ENCODE data around the gene CPPED1.

DNA sequence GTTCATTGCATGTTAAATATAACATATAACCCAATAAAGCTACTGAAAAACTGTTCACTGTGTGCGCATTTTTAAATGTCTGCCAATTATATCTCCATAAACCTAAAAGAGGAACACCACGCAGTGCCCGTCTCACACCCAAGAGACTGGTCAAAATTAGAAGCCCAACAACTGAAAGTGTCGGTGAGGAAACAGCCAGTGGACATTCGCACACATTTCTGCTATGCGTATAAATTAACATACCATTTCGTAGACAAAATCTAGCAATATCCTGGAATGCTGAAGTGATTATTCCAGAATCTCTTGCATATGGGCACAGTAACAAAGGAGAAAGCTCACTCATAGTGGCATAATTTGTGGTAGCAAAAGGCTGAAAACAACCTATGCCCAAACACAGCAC, 55.9 kb downstream of the CPPED1 start:
- TF ChIP-seq, protein P1, sequence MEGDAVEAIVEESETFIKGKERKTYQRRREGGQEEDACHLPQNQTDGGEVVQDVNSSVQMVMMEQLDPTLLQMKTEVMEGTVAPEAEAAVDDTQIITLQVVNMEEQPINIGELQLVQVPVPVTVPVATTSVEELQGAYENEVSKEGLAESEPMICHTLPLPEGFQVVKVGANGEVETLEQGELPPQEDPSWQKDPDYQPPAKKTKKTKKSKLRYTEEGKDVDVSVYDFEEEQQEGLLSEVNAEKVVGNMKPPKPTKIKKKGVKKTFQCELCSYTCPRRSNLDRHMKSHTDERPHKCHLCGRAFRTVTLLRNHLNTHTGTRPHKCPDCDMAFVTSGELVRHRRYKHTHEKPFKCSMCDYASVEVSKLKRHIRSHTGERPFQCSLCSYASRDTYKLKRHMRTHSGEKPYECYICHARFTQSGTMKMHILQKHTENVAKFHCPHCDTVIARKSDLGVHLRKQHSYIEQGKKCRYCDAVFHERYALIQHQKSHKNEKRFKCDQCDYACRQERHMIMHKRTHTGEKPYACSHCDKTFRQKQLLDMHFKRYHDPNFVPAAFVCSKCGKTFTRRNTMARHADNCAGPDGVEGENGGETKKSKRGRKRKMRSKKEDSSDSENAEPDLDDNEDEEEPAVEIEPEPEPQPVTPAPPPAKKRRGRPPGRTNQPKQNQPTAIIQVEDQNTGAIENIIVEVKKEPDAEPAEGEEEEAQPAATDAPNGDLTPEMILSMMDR (conservative IDR thresholded peaks at IDR 0.05; ENCODE audit: low read depth in 2 of 2): no peak
- TF ChIP-seq EZH2 (IDR thresholded peaks at IDR 0.05; ENCODE audit: low read depth, unreplicated experiment) (no peak), POLR2AphosphoS5 (IDR thresholded peaks at IDR 0.05; ENCODE audit: low read depth) (no peak), EZH2phosphoT487 (IDR thresholded peaks at IDR 0.05; ENCODE audit: unreplicated experiment) (no peak), JUNB (IDR thresholded peaks at IDR 0.05; ENCODE audit: unreplicated experiment) (no peak), CREB1 (CRISPR knock-in tag; IDR thresholded peaks at IDR 0.05; ENCODE audit: low read depth) (no peak), STAT1 (IDR thresholded peaks at IDR 0.05; ENCODE audit: unreplicated experiment) (no peak), NANOG (IDR thresholded peaks at IDR 0.05; ENCODE audit: borderline replicate concordance) (no peak), ZNF331 (CRISPR knock-in tag; IDR thresholded peaks at IDR 0.05; ENCODE audit: low read depth) (no peak)
- TF ChIP-seq, protein P2, sequence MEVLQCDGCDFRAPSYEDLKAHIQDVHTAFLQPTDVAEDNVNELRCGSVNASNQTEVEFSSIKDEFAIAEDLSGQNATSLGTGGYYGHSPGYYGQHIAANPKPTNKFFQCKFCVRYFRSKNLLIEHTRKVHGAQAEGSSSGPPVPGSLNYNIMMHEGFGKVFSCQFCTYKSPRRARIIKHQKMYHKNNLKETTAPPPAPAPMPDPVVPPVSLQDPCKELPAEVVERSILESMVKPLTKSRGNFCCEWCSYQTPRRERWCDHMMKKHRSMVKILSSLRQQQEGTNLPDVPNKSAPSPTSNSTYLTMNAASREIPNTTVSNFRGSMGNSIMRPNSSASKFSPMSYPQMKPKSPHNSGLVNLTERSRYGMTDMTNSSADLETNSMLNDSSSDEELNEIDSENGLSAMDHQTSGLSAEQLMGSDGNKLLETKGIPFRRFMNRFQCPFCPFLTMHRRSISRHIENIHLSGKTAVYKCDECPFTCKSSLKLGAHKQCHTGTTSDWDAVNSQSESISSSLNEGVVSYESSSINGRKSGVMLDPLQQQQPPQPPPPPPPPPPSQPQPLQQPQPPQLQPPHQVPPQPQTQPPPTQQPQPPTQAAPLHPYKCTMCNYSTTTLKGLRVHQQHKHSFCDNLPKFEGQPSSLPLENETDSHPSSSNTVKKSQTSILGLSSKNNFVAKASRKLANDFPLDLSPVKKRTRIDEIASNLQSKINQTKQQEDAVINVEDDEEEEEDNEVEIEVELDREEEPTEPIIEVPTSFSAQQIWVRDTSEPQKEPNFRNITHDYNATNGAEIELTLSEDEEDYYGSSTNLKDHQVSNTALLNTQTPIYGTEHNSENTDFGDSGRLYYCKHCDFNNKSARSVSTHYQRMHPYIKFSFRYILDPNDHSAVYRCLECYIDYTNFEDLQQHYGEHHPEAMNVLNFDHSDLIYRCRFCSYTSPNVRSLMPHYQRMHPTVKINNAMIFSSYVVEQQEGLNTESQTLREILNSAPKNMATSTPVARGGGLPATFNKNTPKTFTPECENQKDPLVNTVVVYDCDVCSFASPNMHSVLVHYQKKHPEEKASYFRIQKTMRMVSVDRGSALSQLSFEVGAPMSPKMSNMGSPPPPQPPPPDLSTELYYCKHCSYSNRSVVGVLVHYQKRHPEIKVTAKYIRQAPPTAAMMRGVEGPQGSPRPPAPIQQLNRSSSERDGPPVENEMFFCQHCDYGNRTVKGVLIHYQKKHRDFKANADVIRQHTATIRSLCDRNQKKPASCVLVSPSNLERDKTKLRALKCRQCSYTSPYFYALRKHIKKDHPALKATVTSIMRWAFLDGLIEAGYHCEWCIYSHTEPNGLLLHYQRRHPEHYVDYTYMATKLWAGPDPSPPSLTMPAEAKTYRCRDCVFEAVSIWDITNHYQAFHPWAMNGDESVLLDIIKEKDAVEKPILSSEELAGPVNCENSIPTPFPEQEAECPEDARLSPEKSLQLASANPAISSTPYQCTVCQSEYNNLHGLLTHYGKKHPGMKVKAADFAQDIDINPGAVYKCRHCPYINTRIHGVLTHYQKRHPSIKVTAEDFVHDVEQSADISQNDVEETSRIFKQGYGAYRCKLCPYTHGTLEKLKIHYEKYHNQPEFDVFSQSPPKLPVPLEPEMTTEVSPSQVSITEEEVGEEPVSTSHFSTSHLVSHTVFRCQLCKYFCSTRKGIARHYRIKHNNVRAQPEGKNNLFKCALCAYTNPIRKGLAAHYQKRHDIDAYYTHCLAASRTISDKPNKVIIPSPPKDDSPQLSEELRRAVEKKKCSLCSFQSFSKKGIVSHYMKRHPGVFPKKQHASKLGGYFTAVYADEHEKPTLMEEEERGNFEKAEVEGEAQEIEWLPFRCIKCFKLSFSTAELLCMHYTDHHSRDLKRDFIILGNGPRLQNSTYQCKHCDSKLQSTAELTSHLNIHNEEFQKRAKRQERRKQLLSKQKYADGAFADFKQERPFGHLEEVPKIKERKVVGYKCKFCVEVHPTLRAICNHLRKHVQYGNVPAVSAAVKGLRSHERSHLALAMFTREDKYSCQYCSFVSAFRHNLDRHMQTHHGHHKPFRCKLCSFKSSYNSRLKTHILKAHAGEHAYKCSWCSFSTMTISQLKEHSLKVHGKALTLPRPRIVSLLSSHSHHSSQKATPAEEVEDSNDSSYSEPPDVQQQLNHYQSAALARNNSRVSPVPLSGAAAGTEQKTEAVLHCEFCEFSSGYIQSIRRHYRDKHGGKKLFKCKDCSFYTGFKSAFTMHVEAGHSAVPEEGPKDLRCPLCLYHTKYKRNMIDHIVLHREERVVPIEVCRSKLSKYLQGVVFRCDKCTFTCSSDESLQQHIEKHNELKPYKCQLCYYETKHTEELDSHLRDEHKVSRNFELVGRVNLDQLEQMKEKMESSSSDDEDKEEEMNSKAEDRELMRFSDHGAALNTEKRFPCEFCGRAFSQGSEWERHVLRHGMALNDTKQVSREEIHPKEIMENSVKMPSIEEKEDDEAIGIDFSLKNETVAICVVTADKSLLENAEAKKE (CRISPR knock-in tag; IDR thresholded peaks at IDR 0.05): no peak
- TF ChIP-seq, protein P3, sequence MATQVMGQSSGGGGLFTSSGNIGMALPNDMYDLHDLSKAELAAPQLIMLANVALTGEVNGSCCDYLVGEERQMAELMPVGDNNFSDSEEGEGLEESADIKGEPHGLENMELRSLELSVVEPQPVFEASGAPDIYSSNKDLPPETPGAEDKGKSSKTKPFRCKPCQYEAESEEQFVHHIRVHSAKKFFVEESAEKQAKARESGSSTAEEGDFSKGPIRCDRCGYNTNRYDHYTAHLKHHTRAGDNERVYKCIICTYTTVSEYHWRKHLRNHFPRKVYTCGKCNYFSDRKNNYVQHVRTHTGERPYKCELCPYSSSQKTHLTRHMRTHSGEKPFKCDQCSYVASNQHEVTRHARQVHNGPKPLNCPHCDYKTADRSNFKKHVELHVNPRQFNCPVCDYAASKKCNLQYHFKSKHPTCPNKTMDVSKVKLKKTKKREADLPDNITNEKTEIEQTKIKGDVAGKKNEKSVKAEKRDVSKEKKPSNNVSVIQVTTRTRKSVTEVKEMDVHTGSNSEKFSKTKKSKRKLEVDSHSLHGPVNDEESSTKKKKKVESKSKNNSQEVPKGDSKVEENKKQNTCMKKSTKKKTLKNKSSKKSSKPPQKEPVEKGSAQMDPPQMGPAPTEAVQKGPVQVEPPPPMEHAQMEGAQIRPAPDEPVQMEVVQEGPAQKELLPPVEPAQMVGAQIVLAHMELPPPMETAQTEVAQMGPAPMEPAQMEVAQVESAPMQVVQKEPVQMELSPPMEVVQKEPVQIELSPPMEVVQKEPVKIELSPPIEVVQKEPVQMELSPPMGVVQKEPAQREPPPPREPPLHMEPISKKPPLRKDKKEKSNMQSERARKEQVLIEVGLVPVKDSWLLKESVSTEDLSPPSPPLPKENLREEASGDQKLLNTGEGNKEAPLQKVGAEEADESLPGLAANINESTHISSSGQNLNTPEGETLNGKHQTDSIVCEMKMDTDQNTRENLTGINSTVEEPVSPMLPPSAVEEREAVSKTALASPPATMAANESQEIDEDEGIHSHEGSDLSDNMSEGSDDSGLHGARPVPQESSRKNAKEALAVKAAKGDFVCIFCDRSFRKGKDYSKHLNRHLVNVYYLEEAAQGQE (IDR thresholded peaks at IDR 0.05; ENCODE audit: unreplicated experiment): no peak
- TF ChIP-seq, protein P4, sequence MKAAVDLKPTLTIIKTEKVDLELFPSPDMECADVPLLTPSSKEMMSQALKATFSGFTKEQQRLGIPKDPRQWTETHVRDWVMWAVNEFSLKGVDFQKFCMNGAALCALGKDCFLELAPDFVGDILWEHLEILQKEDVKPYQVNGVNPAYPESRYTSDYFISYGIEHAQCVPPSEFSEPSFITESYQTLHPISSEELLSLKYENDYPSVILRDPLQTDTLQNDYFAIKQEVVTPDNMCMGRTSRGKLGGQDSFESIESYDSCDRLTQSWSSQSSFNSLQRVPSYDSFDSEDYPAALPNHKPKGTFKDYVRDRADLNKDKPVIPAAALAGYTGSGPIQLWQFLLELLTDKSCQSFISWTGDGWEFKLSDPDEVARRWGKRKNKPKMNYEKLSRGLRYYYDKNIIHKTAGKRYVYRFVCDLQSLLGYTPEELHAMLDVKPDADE (IDR thresholded peaks at IDR 0.05): no peak

Measured in GM23338 (cell line).